GM19395 (cell line): ENCODE data around the gene WDR62.
"Not testable (repeated sequence)": the region's sequence is repeated elsewhere in the genome, so short reads cannot be mapped to it uniquely, and the experiment has no call there.

Experiments used
- ATAC-seq: cut with Tn5 transposase; IDR thresholded peaks from one replicate; pipeline ENCODE4 v1.9.1; 2021; ENCODE audit warnings: mild to moderate bottlenecking, moderate library complexity; ENCODE audit not compliant: unreplicated experiment

The WDR62 gene

GRCh38 chr19:36106991-36107390 is 52.3 kb downstream of the WDR62 start:
- no peak for ATAC-seq

- no peak for ATAC-seq
Observed at GRCh38 chr19:36108684-36109083, 54.0 kb downstream of the WDR62 start.

- no peak for ATAC-seq
Observed at GRCh38 chr19:36110487-36111199, 55.9 kb downstream of the WDR62 start, which contains the start of gene OVOL3. Gene OVOL3, plus strand, starts transcription at chr19:36111143. Its CDS starts 60 bp downstream, at chr19:36111203.

- ATAC-seq = no peak
Observed at GRCh38 chr19:36111200-36111539, 56.5 kb downstream of the WDR62 start.

GRCh38 chr19:36112678-36113077 is 58.0 kb downstream of the WDR62 start:
- ATAC-seq = no peak

GRCh38 chr19:36113425-36113824 is 58.7 kb downstream of the WDR62 start:
- ATAC-seq = no peak

- ATAC-seq = no peak
Observed at GRCh38 chr19:36113894-36114720, 59.4 kb downstream of the WDR62 start.

- peak; percentile 78 for ATAC-seq
Observed at GRCh38 chr19:36114721-36115452, 60.2 kb downstream of the WDR62 start, which contains the start of gene POLR2I. Gene POLR2I, minus strand, starts transcription at chr19:36114875. Its CDS starts 19 bp downstream, at chr19:36114856.

GRCh38 chr19:36115453-36116343 is 61.0 kb downstream of the WDR62 start, which contains the start of gene TBCB:
Gene TBCB, plus strand, starts transcription at chr19:36115468. Its CDS starts 93 bp downstream, at chr19:36115561.
- peak; percentile 35 for ATAC-seq

GRCh38 chr19:36116344-36116637 is 61.6 kb downstream of the WDR62 start:
- ATAC-seq = no peak

GRCh38 chr19:36120092-36120983 is 65.6 kb downstream of the WDR62 start:
- ATAC-seq = no peak

- ATAC-seq = no peak
Observed at GRCh38 chr19:36120984-36121358, 66.3 kb downstream of the WDR62 start.

GRCh38 chr19:36121486-36122124 is 66.9 kb downstream of the WDR62 start:
- no peak for ATAC-seq

GRCh38 chr19:36125557-36125956 is 70.9 kb downstream of the WDR62 start:
- no peak for ATAC-seq

GRCh38 chr19:36128392-36128736 is 73.7 kb downstream of the WDR62 start:
- ATAC-seq = peak; percentile 11

- ATAC-seq = not testable (repeated sequence)
Observed at GRCh38 chr19:36131221-36131620, 76.5 kb downstream of the WDR62 start.

GRCh38 chr19:36134867-36135266 is 80.2 kb downstream of the WDR62 start:
- not testable (repeated sequence) for ATAC-seq

- ATAC-seq = no peak
Observed at GRCh38 chr19:36136964-36137686, 82.4 kb downstream of the WDR62 start.

- no peak for ATAC-seq
Observed at GRCh38 chr19:36139120-36139472, 84.4 kb downstream of the WDR62 start.
